Mucosa of stomach (tissue), 1 donor: Measurements from ENCODE around the gene RTF2.

Source experiments
- H3K27me3 ChIP-seq: one replicate; pipeline ENCODE4 v1.7.0; 2013; ENCODE audit warnings: mild to moderate bottlenecking, low read length; ENCODE audit not compliant: control insufficient read depth, insufficient read depth
- H3K36me3 ChIP-seq: one replicate; pipeline ENCODE4 v1.7.0; 2013; ENCODE audit warnings: low read length; ENCODE audit not compliant: control insufficient read depth, insufficient read depth
- H3K4me1 ChIP-seq: one replicate; pipeline ENCODE4 v1.7.0; 2013; ENCODE audit warnings: mild to moderate bottlenecking, low read length; ENCODE audit not compliant: control insufficient read depth, insufficient read depth
- H3K4me3 ChIP-seq: one replicate; pipeline ENCODE4 v1.7.0; 2013; ENCODE audit warnings: low read length
- H3K9ac ChIP-seq: one replicate; pipeline ENCODE4 v1.7.0; 2013; ENCODE audit warnings: mild to moderate bottlenecking, low read length, moderate library complexity
- H3K9me3 ChIP-seq: one replicate; pipeline ENCODE4 v1.7.0; 2013; ENCODE audit warnings: mild to moderate bottlenecking, low read length, moderate library complexity; ENCODE audit not compliant: control insufficient read depth
- donor health status: Pancreatic carcinoma.

Gene RTF2

DNA sequence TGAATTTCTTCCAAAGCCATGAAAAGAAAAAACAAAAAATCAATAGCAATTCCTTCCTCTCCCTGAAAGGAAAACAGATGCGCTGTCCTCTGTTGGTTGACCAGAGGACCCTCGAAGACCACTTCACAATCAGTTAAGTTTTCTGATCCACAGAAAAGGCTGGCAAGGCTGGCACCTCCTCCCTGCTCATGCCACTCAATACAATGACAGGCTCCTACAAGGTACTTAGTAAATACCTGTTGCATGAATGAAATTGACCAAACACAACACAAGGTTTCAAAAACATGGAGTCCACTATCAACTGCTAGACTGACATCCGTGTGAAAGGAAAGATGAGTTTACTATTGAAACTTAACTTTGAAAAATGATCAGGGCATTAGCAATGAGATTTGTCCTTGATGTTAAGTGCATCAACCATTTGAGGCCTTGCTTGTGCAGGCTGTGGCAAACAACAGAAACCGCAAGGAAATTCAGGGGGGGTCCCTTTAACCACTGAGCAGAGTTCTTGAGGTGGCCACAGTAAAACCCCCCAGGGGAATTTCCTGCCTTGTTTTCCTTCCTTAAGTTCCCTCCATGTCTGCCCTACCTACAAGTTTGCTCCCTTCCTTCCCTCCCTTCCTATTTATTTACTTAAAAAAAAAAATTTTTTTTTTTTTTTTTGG, 27.9 kb upstream of the RTF2 start:
- Histone ChIP-seq H3K9me3 (no peaks in the 10 kb centered on the region), H3K36me3 (no peaks in the 10 kb centered on the region), H3K27me3 (no peaks in the 10 kb centered on the region), H3K9ac (no peak overlapping the region), H3K4me3 (no peak overlapping the region), H3K4me1 (no peaks in the 10 kb centered on the region)

GRCh38 chr20:56442389-56443365, 25.8 kb upstream of the RTF2 start:
- no peaks in the 10 kb centered on the region for H3K4me1 ChIP-seq
- H3K9ac ChIP-seq, result no peak overlapping the region
- H3K4me3 ChIP-seq, result no peak overlapping the region
- H3K9me3 ChIP-seq, result no peaks in the 10 kb centered on the region
- no peaks in the 10 kb centered on the region for H3K36me3 ChIP-seq
- H3K27me3 ChIP-seq, result no peaks in the 10 kb centered on the region

DNA sequence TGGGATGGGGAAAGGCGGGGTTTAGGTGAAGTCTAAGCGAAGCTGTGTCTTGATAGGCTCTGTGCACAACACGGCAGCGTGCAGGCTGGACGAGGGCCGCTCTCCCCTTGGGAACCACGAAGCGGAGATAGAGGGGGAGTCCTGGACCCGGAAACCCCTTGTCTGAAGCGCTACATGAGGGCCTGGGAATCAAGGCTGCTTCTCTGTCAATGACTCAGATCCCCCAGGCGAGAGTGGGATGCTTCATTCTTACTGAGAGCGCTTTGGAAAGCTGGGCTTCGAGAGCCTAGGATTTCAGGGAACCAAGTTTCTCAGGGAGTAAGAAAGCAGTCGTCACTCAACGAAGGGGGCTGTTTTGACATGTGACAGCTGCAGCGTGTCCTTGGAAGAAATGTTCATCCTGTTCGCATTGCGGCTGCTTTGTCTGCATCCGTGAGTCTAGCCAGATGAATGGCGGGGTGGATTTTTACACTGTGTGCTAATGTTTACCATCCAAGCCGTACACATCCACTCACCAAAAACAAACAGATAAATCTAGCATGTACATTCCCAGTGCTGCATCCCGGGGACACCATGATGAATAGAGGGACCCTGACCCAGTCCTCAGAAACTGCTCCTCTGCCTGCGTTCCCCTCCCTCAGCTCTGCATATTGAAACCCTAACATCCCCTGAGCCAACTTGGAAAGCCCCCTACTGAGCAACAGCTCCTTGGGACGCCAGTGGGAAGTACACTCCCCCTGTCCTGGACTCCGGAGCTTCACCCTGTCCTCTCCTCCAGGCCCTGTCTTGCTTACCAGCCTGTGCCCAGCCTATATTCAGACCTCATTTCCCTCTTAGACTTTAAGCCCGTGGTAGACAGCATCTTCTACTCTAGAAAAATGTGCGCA, 24.5 kb upstream of the RTF2 start:
- H3K27me3 ChIP-seq, result no peaks in the 10 kb centered on the region
- no peak overlapping the region for H3K9ac ChIP-seq
- no peaks in the 10 kb centered on the region for H3K4me1 ChIP-seq
- H3K4me3 ChIP-seq, result no peak overlapping the region
- no peaks in the 10 kb centered on the region for H3K9me3 ChIP-seq
- H3K36me3 ChIP-seq, result no peaks in the 10 kb centered on the region

- Histone ChIP-seq H3K27me3 (no peaks in the 10 kb centered on the region), H3K9ac (no peak overlapping the region), H3K9me3 (no peaks in the 10 kb centered on the region), H3K36me3 (no peaks in the 10 kb centered on the region), H3K4me3 (no peak overlapping the region), H3K4me1 (no peaks in the 10 kb centered on the region)
Observed at GRCh38 chr20:56445130-56445529, 23.3 kb upstream of the RTF2 start.

- Histone ChIP-seq H3K4me1 (no peaks in the 10 kb centered on the region), H3K36me3 (no peaks in the 10 kb centered on the region), H3K9me3 (no peaks in the 10 kb centered on the region), H3K4me3 (no peak overlapping the region), H3K27me3 (no peaks in the 10 kb centered on the region), H3K9ac (no peak overlapping the region)
Observed at GRCh38 chr20:56445540-56445939, 22.9 kb upstream of the RTF2 start.

- Histone ChIP-seq H3K27me3 (no peaks in the 10 kb centered on the region), H3K4me3 (no peak overlapping the region), H3K9ac (no peak overlapping the region)
Observed at GRCh38 chr20:56447227-56447626, 21.2 kb upstream of the RTF2 start.

DNA sequence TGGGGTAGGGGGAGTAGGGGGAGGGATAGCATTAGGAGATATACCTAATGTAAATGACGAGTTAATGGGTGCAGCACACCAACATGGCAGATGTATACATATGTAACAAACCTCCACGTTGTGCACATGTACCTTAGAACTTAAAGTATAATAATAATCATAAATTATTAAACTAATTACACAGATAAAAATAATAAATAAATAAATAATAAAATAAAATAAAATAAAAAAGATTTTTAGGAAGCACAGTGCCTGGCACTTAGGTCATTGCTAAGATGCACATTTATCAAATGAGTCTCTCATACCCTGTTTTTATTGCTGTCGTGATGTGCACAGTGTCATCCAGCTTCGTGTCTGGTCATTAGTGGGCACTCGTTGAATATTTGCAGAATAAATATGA, 19.0 kb upstream of the RTF2 start:
- Histone ChIP-seq H3K9ac (no peak overlapping the region), H3K36me3 (no peaks in the 10 kb centered on the region), H3K9me3 (no peaks in the 10 kb centered on the region), H3K4me3 (no peak overlapping the region), H3K4me1 (no peaks in the 10 kb centered on the region), H3K27me3 (no peaks in the 10 kb centered on the region)

More at GRCh38 chr20:56447227-56447626, 21.2 kb upstream of the RTF2 start:
- no peaks in the 10 kb centered on the region for H3K4me1 ChIP-seq
- no peaks in the 10 kb centered on the region for H3K9me3 ChIP-seq
- H3K36me3 ChIP-seq, result no peaks in the 10 kb centered on the region

GRCh38 chr20:56451056-56451765, 17.2 kb upstream of the RTF2 start:
- Histone ChIP-seq H3K9me3 (no peaks in the 10 kb centered on the region), H3K27me3 (no peaks in the 10 kb centered on the region), H3K36me3 (no peaks in the 10 kb centered on the region)

GRCh38 chr20:56453352-56453751, 15.1 kb upstream of the RTF2 start:
- Histone ChIP-seq H3K27me3 (no peaks in the 10 kb centered on the region), H3K9me3 (no peaks in the 10 kb centered on the region), H3K4me3 (no peak overlapping the region), H3K4me1 (no peaks in the 10 kb centered on the region), H3K36me3 (no peaks in the 10 kb centered on the region), H3K9ac (no peak overlapping the region)

More at GRCh38 chr20:56451056-56451765, 17.2 kb upstream of the RTF2 start:
- Histone ChIP-seq H3K4me3 (no peak overlapping the region), H3K9ac (no peak overlapping the region), H3K4me1 (no peaks in the 10 kb centered on the region)

- H3K4me1 ChIP-seq, result no peaks in the 10 kb centered on the region
Observed at GRCh38 chr20:56454754-56455153, 13.7 kb upstream of the RTF2 start.

DNA sequence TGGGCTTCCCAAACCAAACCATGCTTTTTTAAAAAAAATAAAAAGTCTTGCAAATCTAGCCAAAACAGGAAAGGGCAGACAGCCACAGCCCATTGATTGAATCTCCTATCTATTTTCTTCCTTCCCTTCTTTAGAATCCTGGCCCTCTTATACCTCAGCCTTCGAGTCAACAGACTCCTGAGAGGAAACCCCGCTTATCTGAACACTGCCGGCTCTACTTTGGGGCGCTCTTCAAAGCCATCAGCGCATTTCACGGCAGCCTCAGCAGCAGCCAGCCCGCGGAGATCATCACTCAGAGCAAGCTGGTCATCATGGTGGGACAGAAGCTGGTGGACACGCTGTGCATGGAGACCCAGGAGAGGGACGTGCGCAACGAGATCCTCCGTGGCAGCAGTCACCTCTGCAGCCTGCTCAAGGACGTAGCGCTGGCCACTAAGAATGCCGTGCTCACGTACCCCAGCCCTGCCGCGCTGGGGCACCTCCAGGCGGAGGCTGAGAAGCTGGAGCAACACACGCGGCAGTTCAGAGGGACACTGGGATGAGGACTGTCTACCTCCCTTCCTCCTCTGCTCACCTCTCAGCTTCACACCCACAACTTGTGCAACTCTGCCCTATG, 10.1 kb upstream of the RTF2 start:
- H3K4me3 ChIP-seq, result no peak overlapping the region
- no peaks in the 10 kb centered on the region for H3K9me3 ChIP-seq
- H3K27me3 ChIP-seq, result no peaks in the 10 kb centered on the region
- H3K9ac ChIP-seq, result no peak overlapping the region
- H3K4me1 ChIP-seq, result no peaks in the 10 kb centered on the region
- H3K36me3 ChIP-seq, result no peaks in the 10 kb centered on the region

More at GRCh38 chr20:56454754-56455153, 13.7 kb upstream of the RTF2 start:
- no peaks in the 10 kb centered on the region for H3K27me3 ChIP-seq
- H3K9me3 ChIP-seq, result no peaks in the 10 kb centered on the region
- no peak overlapping the region for H3K9ac ChIP-seq
- no peak overlapping the region for H3K4me3 ChIP-seq
- H3K36me3 ChIP-seq, result no peaks in the 10 kb centered on the region
